ENCODE results near the gene FOXO4. TPM values are rescaled to one million over a fixed set of nuclear protein-coding genes. Genes with fewer than 3 reads are reported as not detected.

Gene FOXO4
- total RNA-seq, 2 experiments from 2014 or later, result 6.0 to 8.7 TPM

- intact Hi-C loops (cut with micrococcal nuclease), result loop anchor here (5.0 kb wide), 1 partner anchor 86 kb away; no protein-coding TSS in a partner anchor
- no peaks in the 10 kb centered on the region for H3K36me3 Mint-ChIP-seq (ENCODE audit: low read depth)
- no peak overlapping the region for H3K27ac Mint-ChIP-seq
- ChIA-PET POLR2A (interaction anchor here (1.0 to 1.1 kb wide), 2 partner anchors 9 to 33 kb away, joined by 3 to 5 read pairs; no protein-coding TSS in a partner anchor), CTCF (interaction anchor here (1.2 to 2.8 kb wide), 3 partner anchors 15 to 84 kb away, joined by 3 to 7 read pairs (median 5); partner anchors contain the start of gene IL2RG)
- TF ChIP-seq, protein P1, sequence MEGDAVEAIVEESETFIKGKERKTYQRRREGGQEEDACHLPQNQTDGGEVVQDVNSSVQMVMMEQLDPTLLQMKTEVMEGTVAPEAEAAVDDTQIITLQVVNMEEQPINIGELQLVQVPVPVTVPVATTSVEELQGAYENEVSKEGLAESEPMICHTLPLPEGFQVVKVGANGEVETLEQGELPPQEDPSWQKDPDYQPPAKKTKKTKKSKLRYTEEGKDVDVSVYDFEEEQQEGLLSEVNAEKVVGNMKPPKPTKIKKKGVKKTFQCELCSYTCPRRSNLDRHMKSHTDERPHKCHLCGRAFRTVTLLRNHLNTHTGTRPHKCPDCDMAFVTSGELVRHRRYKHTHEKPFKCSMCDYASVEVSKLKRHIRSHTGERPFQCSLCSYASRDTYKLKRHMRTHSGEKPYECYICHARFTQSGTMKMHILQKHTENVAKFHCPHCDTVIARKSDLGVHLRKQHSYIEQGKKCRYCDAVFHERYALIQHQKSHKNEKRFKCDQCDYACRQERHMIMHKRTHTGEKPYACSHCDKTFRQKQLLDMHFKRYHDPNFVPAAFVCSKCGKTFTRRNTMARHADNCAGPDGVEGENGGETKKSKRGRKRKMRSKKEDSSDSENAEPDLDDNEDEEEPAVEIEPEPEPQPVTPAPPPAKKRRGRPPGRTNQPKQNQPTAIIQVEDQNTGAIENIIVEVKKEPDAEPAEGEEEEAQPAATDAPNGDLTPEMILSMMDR (IDR thresholded peaks at IDR 0.05), result no peak
- no peak for ATAC-seq
- H3K27me3 Mint-ChIP-seq, result no peaks in the 10 kb centered on the region
- peaks cover 40% of the 10 kb centered on the region for H3K4me1 Mint-ChIP-seq (ENCODE audit: low read depth)
- DNase-seq, result no peak
- H3K9me3 Mint-ChIP-seq, result no peaks in the 10 kb centered on the region
- peak overlapping the region; percentile 85 for H3K4me3 Mint-ChIP-seq
These were observed 1.0 kb downstream of the FOXO4 start for GRCh38 chrX:71096760-71097032.

DNA sequence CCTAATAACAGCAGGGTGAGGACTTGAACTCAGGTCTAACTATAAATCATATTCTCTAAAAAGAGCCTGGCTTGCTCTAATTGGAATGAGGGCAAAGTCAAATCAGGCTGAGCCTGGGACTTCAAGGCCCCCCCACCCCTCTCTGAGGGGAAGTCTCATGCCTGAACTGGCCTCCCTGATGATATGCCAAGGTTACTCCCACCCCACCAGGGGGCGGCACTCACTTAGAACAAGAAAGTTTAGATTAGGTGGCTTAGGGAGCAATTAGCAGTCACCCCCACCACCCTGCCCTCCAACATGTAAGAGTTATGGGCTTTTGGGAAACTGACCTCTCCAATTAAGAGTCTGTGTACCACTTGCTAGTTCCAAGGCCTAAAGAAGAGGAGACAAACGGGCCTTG, 2.7 kb downstream of the FOXO4 start:
- Mint-ChIP-seq H3K9me3 (no peaks in the 10 kb centered on the region), H3K27me3 (no peaks in the 10 kb centered on the region), H3K36me3 (ENCODE audit: low read depth) (no peaks in the 10 kb centered on the region), H3K4me3 (peak overlapping the region; percentile 17), H3K27ac (peak overlapping the region; percentile 52), H3K4me1 (ENCODE audit: low read depth) (peaks cover 54% of the 10 kb centered on the region)
- intact Hi-C loops (cut with micrococcal nuclease), result loop anchor here (5.0 kb wide), 1 partner anchor 84 kb away; no protein-coding TSS in a partner anchor
- peak; percentile 32 for ATAC-seq
- TF ChIP-seq, protein P1 (IDR thresholded peaks at IDR 0.05), result peak; percentile 35
- DNase-seq, result peak; percentile 83
- ChIA-PET CTCF (interaction anchor here (0.9 to 2.8 kb wide), 5 partner anchors 15 to 82 kb away, joined by 4 to 9 read pairs (median 5); partner anchors contain the start of gene MED12), POLR2A (interaction anchor here (1.0 to 1.3 kb wide), 2 partner anchors 31 to 83 kb away, joined by 3 read pairs; no protein-coding TSS in a partner anchor)

DNA sequence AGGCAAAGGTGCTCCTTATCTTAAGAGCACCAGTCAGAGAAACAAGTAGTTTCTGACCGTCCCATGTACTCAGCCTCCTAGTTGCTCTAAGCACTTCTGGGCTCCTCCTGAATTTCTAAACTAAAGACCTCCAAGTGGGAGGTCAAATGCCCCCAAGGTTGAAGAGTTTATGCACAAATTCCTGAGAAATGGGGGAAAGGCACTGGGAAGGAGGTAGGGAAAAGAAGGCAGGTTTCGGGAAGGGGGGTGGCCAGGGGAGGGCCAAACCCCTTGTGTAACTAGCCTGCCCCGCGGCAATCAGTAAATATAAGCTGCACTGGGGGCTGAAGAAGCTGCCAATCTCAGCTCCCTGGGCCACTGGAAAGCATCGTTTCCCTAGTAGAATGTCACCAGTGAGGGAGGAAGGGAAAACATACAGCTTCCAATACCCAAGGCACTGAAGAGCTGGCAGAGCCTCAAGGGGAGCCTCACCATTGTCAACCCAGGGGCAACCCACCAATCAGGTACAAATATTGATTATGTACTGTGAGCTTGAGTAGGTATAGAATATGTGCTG, 3.4 kb downstream of the FOXO4 start:
- peaks cover 59% of the 10 kb centered on the region for H3K4me1 Mint-ChIP-seq (ENCODE audit: low read depth)
- intact Hi-C loops (cut with micrococcal nuclease), result loop anchor here (5.0 kb wide), 1 partner anchor 83 kb away; no protein-coding TSS in a partner anchor
- no peak overlapping the region for H3K4me3 Mint-ChIP-seq
- TF ChIP-seq, protein P1 (IDR thresholded peaks at IDR 0.05), result no peak
- H3K27ac Mint-ChIP-seq, result no peak overlapping the region
- ATAC-seq, result no peak
- H3K27me3 Mint-ChIP-seq, result no peaks in the 10 kb centered on the region
- peaks cover 3% of the 10 kb centered on the region for H3K36me3 Mint-ChIP-seq (ENCODE audit: low read depth)
- ChIA-PET POLR2A (interaction anchor here (1.0 to 5.0 kb wide), 5 partner anchors 9 to 31 kb away, joined by 3 to 43 read pairs (median 5); partner anchors contain the start of genes IL2RG and MED12), CTCF (interaction anchor here (0.8 to 4.8 kb wide), 9 partner anchors 10 to 83 kb away, joined by 3 to 62 read pairs (median 6); partner anchors contain the start of gene MED12)
- DNase-seq, result no peak
- no peaks in the 10 kb centered on the region for H3K9me3 Mint-ChIP-seq

- Mint-ChIP-seq H3K27ac (peak overlapping the region; percentile 21), H3K27me3 (no peaks in the 10 kb centered on the region), H3K9me3 (no peaks in the 10 kb centered on the region), H3K36me3 (ENCODE audit: low read depth) (peaks cover 10% of the 10 kb centered on the region), H3K4me1 (ENCODE audit: low read depth) (peaks cover 63% of the 10 kb centered on the region), H3K4me3 (no peak overlapping the region)
- TF ChIP-seq, protein P1 (IDR thresholded peaks at IDR 0.05), result no peak
- ATAC-seq, result no peak
- ChIA-PET POLR2A (interaction anchor here (1.0 to 5.0 kb wide), 4 partner anchors 9 to 22 kb away, joined by 3 to 43 read pairs (median 6); partner anchors contain the start of genes IL2RG and MED12), CTCF (interaction anchor here (0.8 to 4.8 kb wide), 9 partner anchors 11 to 83 kb away, joined by 3 to 62 read pairs (median 6); partner anchors contain the start of gene MED12)
- no peak for DNase-seq
- intact Hi-C loops (cut with micrococcal nuclease), result loop anchor here (5.0 to 10.0 kb wide), 3 partner anchors 83 to 435 kb away; partner anchors contain the start of genes OGT and ZMYM3
These were observed 4.1 kb downstream of the FOXO4 start for GRCh38 chrX:71099736-71100135.
